ENCODE data around the gene MOGAT1. TPM values are rescaled to one million over a fixed set of nuclear protein-coding genes. Genes with fewer than 3 reads are reported as not detected.

MOGAT1 gene
- polyA plus RNA-seq, 2 of the 4 experiments (the other 2 are of a cell fraction): not detected

DNA sequence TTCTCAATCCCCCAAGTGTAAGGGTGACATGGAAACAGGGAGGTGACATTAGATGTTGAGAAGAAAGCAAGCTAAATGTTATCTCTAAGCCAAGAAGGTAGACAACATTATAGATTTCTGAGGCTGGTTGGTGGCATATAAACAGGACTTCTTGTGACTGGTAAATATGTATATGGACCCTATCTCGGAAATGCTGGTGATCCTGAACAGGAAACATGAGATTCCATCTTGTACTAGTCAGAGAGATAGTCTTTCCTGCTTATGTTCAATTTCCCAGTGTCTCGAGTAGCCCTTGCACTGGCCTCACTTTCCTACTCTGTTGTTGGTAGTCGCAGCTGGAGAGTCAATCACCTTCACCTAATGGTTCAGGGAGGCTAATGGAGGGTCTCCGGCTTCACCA lies 26.8 kb downstream of the MOGAT1 start:
- no peak overlapping the region for H3K4me2 ChIP-seq
- CTCF ChIA-PET: interaction anchor here (0.6 to 2.8 kb wide), 7 partner anchors 7 to 241 kb away, joined by 3 to 19 read pairs (median 3); no protein-coding TSS in a partner anchor
- WGBS (ENCODE audit: missing lambda C conversion rate): 70% methylated on average over 4 of the region's 4 CpGs
- DNase-seq (ENCODE audit: low read depth in 1 of 2, low spot score in 1 of 2): no peak
- H3K27ac ChIP-seq: no peak overlapping the region
- no peak for ATAC-seq
- no peak for FAIRE-seq
- H3K9me3 ChIP-seq: 0 out of 3 replicates have a peak, but pooled peaks cover 2% of the 10 kb centered on the region
- TF ChIP-seq HDAC2 (IDR thresholded peaks at IDR 0.05) (no peak), ESRRA (IDR thresholded peaks at IDR 0.05; ENCODE audit: borderline replicate concordance, low read length) (no peak), E2F6 (IDR thresholded peaks at IDR 0.05; ENCODE audit: borderline replicate concordance, low read depth) (no peak), RAD21 (conservative IDR thresholded peaks at IDR 0.05 in 1 of 2, IDR thresholded peaks at IDR 0.05 in 1 of 2) (no peak), RFX5 (IDR thresholded peaks at IDR 0.05) (no peak)
- POLR2A ChIA-PET: no interaction called here
- H3K4me3 ChIP-seq: no peak overlapping the region
- no peaks in the 10 kb centered on the region for H3K4me1 ChIP-seq

GRCh38 chr2:222701233-222701632 lies 29.8 kb downstream of the MOGAT1 start:
- Histone ChIP-seq H3K4me3 (no peak overlapping the region), H3K9me3 (no peaks in the 10 kb centered on the region), H3K4me1 (no peaks in the 10 kb centered on the region), H3K4me2 (no peak overlapping the region), H3K27ac (no peak overlapping the region)
- no peak for DNase-seq (ENCODE audit: low read depth in 1 of 2, low spot score in 1 of 2)
- no peak for ATAC-seq
- TF ChIP-seq CEBPB (IDR thresholded peaks at IDR 0.05): no peak
- no peak for TF ChIP-seq CHD4 (IDR thresholded peaks at IDR 0.05; ENCODE audit: borderline replicate concordance)
- TF ChIP-seq, protein P1, sequence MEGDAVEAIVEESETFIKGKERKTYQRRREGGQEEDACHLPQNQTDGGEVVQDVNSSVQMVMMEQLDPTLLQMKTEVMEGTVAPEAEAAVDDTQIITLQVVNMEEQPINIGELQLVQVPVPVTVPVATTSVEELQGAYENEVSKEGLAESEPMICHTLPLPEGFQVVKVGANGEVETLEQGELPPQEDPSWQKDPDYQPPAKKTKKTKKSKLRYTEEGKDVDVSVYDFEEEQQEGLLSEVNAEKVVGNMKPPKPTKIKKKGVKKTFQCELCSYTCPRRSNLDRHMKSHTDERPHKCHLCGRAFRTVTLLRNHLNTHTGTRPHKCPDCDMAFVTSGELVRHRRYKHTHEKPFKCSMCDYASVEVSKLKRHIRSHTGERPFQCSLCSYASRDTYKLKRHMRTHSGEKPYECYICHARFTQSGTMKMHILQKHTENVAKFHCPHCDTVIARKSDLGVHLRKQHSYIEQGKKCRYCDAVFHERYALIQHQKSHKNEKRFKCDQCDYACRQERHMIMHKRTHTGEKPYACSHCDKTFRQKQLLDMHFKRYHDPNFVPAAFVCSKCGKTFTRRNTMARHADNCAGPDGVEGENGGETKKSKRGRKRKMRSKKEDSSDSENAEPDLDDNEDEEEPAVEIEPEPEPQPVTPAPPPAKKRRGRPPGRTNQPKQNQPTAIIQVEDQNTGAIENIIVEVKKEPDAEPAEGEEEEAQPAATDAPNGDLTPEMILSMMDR (IDR thresholded peaks at IDR 0.05): no peak
- TF ChIP-seq ZFP36 (IDR thresholded peaks at IDR 0.05; ENCODE audit: borderline replicate concordance, partially characterized antibody): no peak
- TF ChIP-seq, protein P2, sequence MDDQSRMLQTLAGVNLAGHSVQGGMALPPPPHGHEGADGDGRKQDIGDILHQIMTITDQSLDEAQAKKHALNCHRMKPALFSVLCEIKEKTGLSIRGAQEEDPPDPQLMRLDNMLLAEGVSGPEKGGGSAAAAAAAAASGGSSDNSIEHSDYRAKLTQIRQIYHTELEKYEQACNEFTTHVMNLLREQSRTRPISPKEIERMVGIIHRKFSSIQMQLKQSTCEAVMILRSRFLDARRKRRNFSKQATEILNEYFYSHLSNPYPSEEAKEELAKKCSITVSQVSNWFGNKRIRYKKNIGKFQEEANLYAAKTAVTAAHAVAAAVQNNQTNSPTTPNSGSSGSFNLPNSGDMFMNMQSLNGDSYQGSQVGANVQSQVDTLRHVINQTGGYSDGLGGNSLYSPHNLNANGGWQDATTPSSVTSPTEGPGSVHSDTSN (IDR thresholded peaks at IDR 0.05): no peak
- TF ChIP-seq SMC3 (IDR thresholded peaks at IDR 0.05): no peak
- no peak for TF ChIP-seq RCOR1 (IDR thresholded peaks at IDR 0.05; ENCODE audit: low read depth, low read length)
- TF ChIP-seq, protein P3, sequence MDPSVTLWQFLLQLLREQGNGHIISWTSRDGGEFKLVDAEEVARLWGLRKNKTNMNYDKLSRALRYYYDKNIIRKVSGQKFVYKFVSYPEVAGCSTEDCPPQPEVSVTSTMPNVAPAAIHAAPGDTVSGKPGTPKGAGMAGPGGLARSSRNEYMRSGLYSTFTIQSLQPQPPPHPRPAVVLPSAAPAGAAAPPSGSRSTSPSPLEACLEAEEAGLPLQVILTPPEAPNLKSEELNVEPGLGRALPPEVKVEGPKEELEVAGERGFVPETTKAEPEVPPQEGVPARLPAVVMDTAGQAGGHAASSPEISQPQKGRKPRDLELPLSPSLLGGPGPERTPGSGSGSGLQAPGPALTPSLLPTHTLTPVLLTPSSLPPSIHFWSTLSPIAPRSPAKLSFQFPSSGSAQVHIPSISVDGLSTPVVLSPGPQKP (IDR thresholded peaks at IDR 0.05; ENCODE audit: low read depth, low read length): no peak
- no peak for TF ChIP-seq RARB (CRISPR knock-in tag; IDR thresholded peaks at IDR 0.05)
- no peak for TF ChIP-seq GATA3 (IDR thresholded peaks at IDR 0.05; ENCODE audit: borderline replicate concordance)
- TF ChIP-seq, protein P4, sequence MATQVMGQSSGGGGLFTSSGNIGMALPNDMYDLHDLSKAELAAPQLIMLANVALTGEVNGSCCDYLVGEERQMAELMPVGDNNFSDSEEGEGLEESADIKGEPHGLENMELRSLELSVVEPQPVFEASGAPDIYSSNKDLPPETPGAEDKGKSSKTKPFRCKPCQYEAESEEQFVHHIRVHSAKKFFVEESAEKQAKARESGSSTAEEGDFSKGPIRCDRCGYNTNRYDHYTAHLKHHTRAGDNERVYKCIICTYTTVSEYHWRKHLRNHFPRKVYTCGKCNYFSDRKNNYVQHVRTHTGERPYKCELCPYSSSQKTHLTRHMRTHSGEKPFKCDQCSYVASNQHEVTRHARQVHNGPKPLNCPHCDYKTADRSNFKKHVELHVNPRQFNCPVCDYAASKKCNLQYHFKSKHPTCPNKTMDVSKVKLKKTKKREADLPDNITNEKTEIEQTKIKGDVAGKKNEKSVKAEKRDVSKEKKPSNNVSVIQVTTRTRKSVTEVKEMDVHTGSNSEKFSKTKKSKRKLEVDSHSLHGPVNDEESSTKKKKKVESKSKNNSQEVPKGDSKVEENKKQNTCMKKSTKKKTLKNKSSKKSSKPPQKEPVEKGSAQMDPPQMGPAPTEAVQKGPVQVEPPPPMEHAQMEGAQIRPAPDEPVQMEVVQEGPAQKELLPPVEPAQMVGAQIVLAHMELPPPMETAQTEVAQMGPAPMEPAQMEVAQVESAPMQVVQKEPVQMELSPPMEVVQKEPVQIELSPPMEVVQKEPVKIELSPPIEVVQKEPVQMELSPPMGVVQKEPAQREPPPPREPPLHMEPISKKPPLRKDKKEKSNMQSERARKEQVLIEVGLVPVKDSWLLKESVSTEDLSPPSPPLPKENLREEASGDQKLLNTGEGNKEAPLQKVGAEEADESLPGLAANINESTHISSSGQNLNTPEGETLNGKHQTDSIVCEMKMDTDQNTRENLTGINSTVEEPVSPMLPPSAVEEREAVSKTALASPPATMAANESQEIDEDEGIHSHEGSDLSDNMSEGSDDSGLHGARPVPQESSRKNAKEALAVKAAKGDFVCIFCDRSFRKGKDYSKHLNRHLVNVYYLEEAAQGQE (IDR thresholded peaks at IDR 0.05): no peak
- no peak for TF ChIP-seq CBX8 (IDR thresholded peaks at IDR 0.05)
- TF ChIP-seq JUNB (IDR thresholded peaks at IDR 0.05): no peak
- no peak for TF ChIP-seq RNF2 (IDR thresholded peaks at IDR 0.05; ENCODE audit: borderline replicate concordance, low read depth)
- no peak for TF ChIP-seq FOSL2 (IDR thresholded peaks at IDR 0.05)
- TF ChIP-seq FOSL2 (CRISPR knock-in tag; IDR thresholded peaks at IDR 0.05): no peak
- no peak for TF ChIP-seq HEYL (CRISPR knock-in tag; IDR thresholded peaks at IDR 0.05)
- no peak for FAIRE-seq
- WGBS (ENCODE audit: missing lambda C conversion rate): 91% methylated on average over 1 of the region's 1 CpG
- ChIA-PET CTCF (interaction anchor here (1.1 to 2.8 kb wide), 3 partner anchors 10 to 258 kb away, joined by 3 to 15 read pairs (median 3); no protein-coding TSS in a partner anchor), POLR2A (no interaction called here)
